OCI-LY1 (cell line): ENCODE results near the gene CHSY1.

Source experiments
- H2AFZ ChIP-seq: fragments of 200-600 bp; sonication (generic), shearing (Covaris generic); 2 replicates; pipeline ENCODE4 v1.6.0; 2014; ENCODE audit warnings: antibody characterized with exemption, mild to moderate bottlenecking, low read length
- H3F3A ChIP-seq: fragments of 200-600 bp; sonication (generic), shearing (Covaris generic); 2 replicates; pipeline ENCODE4 v1.6.0; 2014; ENCODE audit warnings: mild to moderate bottlenecking, antibody characterized with exemption, low read length, moderate library complexity; ENCODE audit not compliant: insufficient read depth
- H3K27ac ChIP-seq: fragments of 200-600 bp; sonication (generic); 2 replicates; pipeline ENCODE4 v1.5.1; 2014; ENCODE audit warnings: low read length, mixed run types, mild to moderate bottlenecking, low read depth; ENCODE audit not compliant: poor library complexity, severe bottlenecking
- H3K27me3 ChIP-seq: fragments of 200-600 bp; sonication (generic); 2 replicates; pipeline ENCODE4 v1.6.0; 2014; ENCODE audit warnings: antibody characterized with exemption, mild to moderate bottlenecking, low read length, moderate library complexity; ENCODE audit not compliant: insufficient read depth
- H3K36me3 ChIP-seq: fragments of 200-600 bp; sonication (generic); 2 replicates; pipeline ENCODE4 v1.6.1; 2014; ENCODE audit warnings: mild to moderate bottlenecking, antibody characterized with exemption, low read length, moderate library complexity, mixed read lengths; ENCODE audit not compliant: insufficient read depth
- H3K4me1 ChIP-seq: fragments of 200-600 bp; sonication (generic); 2 replicates; pipeline ENCODE4 v1.5.1; 2014; ENCODE audit warnings: mild to moderate bottlenecking, low read length, moderate library complexity; ENCODE audit not compliant: insufficient read depth, severe bottlenecking
- H3K4me2 ChIP-seq: fragments of 200-600 bp; sonication (generic), shearing (Covaris generic); 2 replicates; pipeline ENCODE4 v1.6.1; 2014; ENCODE audit warnings: low read length
- H3K4me3 ChIP-seq: fragments of 200-600 bp; sonication (generic); 2 replicates; pipeline ENCODE4 v1.5.1; 2014; ENCODE audit warnings: low read length, low read depth, mild to moderate bottlenecking, mixed read lengths; ENCODE audit not compliant: poor library complexity, severe bottlenecking
- H3K79me2 ChIP-seq: fragments of 200-600 bp; shearing (Covaris generic); 2 replicates; pipeline ENCODE4 v1.6.1; 2016; ENCODE audit warnings: mixed run types, low read length, mixed read lengths; ENCODE audit not compliant: insufficient read depth
- H3K9ac ChIP-seq: fragments of 200-600 bp; sonication (generic), shearing (Covaris generic); 2 replicates; pipeline ENCODE4 v1.6.1; 2014; ENCODE audit warnings: mild to moderate bottlenecking, low read length, mixed read lengths
- H3K9me2 ChIP-seq: fragments of 200-600 bp; sonication (generic), shearing (Covaris generic); 2 replicates; pipeline ENCODE4 v1.6.1; 2014; ENCODE audit warnings: low read depth, mild to moderate bottlenecking, low read length, mixed read lengths
- H3K9me3 ChIP-seq: fragments of 200-600 bp; shearing (Covaris generic); 2 replicates; pipeline ENCODE4 v1.6.1; 2014; ENCODE audit warnings: low read length, mixed read lengths
- H4K20me1 ChIP-seq: fragments of 200-600 bp; sonication (generic), shearing (Covaris generic); 2 replicates; pipeline ENCODE4 v1.6.0; 2016; ENCODE audit warnings: mild to moderate bottlenecking, low read length; ENCODE audit not compliant: insufficient read depth
- CTCF ChIP-seq: fragments of 200-600 bp; sonication (generic), shearing (Covaris generic); IDR thresholded peaks from 2 replicates; pipeline ENCODE4 v1.5.1; 2017; ENCODE audit warnings: mild to moderate bottlenecking, antibody characterized with exemption, low read length, moderate library complexity, mixed read lengths
- EZH2 ChIP-seq: fragments of 200-600 bp; sonication (generic), shearing (Covaris generic); IDR thresholded peaks from 2 replicates; pipeline ENCODE4 v1.8.0; 2017; ENCODE audit warnings: borderline replicate concordance, mixed run types, mild to moderate bottlenecking, antibody characterized with exemption, low read length, moderate library complexity, mixed read lengths

The CHSY1 gene

GRCh38 chr15:101201411-101202174 lies 50.3 kb downstream of the CHSY1 start:
- H3K4me1 ChIP-seq: no peaks in the 10 kb centered on the region
- no peak overlapping the region for H2AFZ ChIP-seq
- no peaks in the 10 kb centered on the region for H3K79me2 ChIP-seq
- H3F3A ChIP-seq: no peaks in the 10 kb centered on the region
- no peaks in the 10 kb centered on the region for H4K20me1 ChIP-seq
- H3K27me3 ChIP-seq: no peaks in the 10 kb centered on the region
- no peaks in the 10 kb centered on the region for H3K36me3 ChIP-seq
- no peak for TF ChIP-seq EZH2
- no peak for TF ChIP-seq CTCF
- H3K4me2 ChIP-seq: no peak overlapping the region
- no peaks in the 10 kb centered on the region for H3K9me3 ChIP-seq
- no peak overlapping the region for H3K27ac ChIP-seq
- H3K9ac ChIP-seq: no peak overlapping the region
- H3K4me3 ChIP-seq: no peak overlapping the region
- H3K9me2 ChIP-seq: no peaks in the 10 kb centered on the region

- H3K79me2 ChIP-seq: no peaks in the 10 kb centered on the region
- H2AFZ ChIP-seq: no peak overlapping the region
- H3K27me3 ChIP-seq: no peaks in the 10 kb centered on the region
- H3F3A ChIP-seq: no peaks in the 10 kb centered on the region
- no peak overlapping the region for H3K27ac ChIP-seq
- no peaks in the 10 kb centered on the region for H4K20me1 ChIP-seq
- no peak overlapping the region for H3K9ac ChIP-seq
- H3K9me2 ChIP-seq: no peaks in the 10 kb centered on the region
- H3K4me3 ChIP-seq: no peak overlapping the region
- no peaks in the 10 kb centered on the region; the same call in 1 of the 2 replicates for H3K36me3 ChIP-seq
- no peaks in the 10 kb centered on the region for H3K4me1 ChIP-seq
- H3K9me3 ChIP-seq: no peaks in the 10 kb centered on the region
- H3K4me2 ChIP-seq: no peak overlapping the region
- TF ChIP-seq CTCF: no peak
- TF ChIP-seq EZH2: no peak
These were observed 51.7 kb downstream of the CHSY1 start for GRCh38 chr15:101200181-101200580.

- H3K27me3 ChIP-seq: no peaks in the 10 kb centered on the region
- H3K4me1 ChIP-seq: no peaks in the 10 kb centered on the region
- H3K9ac ChIP-seq: no peak overlapping the region
- no peak overlapping the region for H2AFZ ChIP-seq
- no peak overlapping the region for H3K27ac ChIP-seq
- H3K9me3 ChIP-seq: no peaks in the 10 kb centered on the region
- no peaks in the 10 kb centered on the region for H3K9me2 ChIP-seq
- H3K4me3 ChIP-seq: no peak overlapping the region
- no peaks in the 10 kb centered on the region for H3F3A ChIP-seq
- no peak overlapping the region for H3K4me2 ChIP-seq
- no peaks in the 10 kb centered on the region; the same call in 1 of the 2 replicates for H3K36me3 ChIP-seq
- H3K79me2 ChIP-seq: no peaks in the 10 kb centered on the region
- TF ChIP-seq CTCF (no peak), EZH2 (no peak)
- H4K20me1 ChIP-seq: no peaks in the 10 kb centered on the region
These were observed 53.0 kb downstream of the CHSY1 start for GRCh38 chr15:101198800-101199199.
